ENCODE measurements around the gene PNMT. TPM values are rescaled to one million over a fixed set of nuclear protein-coding genes. Genes with fewer than 3 reads are reported as not detected.

Gene PNMT
- total and polyA plus RNA-seq, 7 donors, result 5.9 to 15.3 (median 8.6) TPM

- Histone ChIP-seq H3K27me3 (ENCODE audit: insufficient read depth in 3 of 3, low read length in 2 of 3) (peaks cover 0 to 2% (median 0%) of the 10 kb centered on the region in 3 donors), H3K9me3 (no peaks in the 10 kb centered on the region), H3K27ac (peak overlapping the region; percentile 97), H3K4me3 (peak overlapping the region; percentile 96), H3K36me3 (ENCODE audit: insufficient read depth in 1 of 2, low read depth in 1 of 2) (no peaks in the 10 kb centered on the region), H3K4me1 (peaks cover 44% of the 10 kb centered on the region)
- DNase-seq, result no peak
- intact Hi-C loops (cut with DNase I), result loop anchor here in 1 of 2 donors (5.0 kb wide), 1 partner anchor 36 kb away; no protein-coding TSS in a partner anchor
- TF ChIP-seq CTCF (IDR thresholded peaks at IDR 0.05), result no peak
- 11 to 21% (median 16%) methylated on average over 6 of the region's 6 CpGs for WGBS, 3 donors
- ATAC-seq, result peak; percentile 4 to 35 (median 16)
Observed at GRCh38 chr17:39636587-39636926, 31.7 kb upstream of the PNMT start.

- Histone ChIP-seq H3K27me3 (ENCODE audit: insufficient read depth in 3 of 3, low read length in 2 of 3) (peaks cover 0 to 2% (median 0%) of the 10 kb centered on the region in 3 donors), H3K4me1 (peaks cover 44% of the 10 kb centered on the region), H3K36me3 (ENCODE audit: insufficient read depth in 1 of 2, low read depth in 1 of 2) (no peaks in the 10 kb centered on the region), H3K27ac (peak within 1 kb of the TSS; percentile 97), H3K4me3 (peak within 1 kb of the TSS; percentile 96), H3K9me3 (no peaks in the 10 kb centered on the region)
- peak; percentile 93 to 96 for DNase-seq
- intact Hi-C loops (cut with DNase I), result loop anchor here in 1 of 2 donors (5.0 kb wide), 1 partner anchor 35 kb away; no protein-coding TSS in a partner anchor
- ATAC-seq, result peak; percentile 95 to 98 (median 96)
- TF ChIP-seq CTCF (IDR thresholded peaks at IDR 0.05), result no peak
- 0 to 1% (median 1%) methylated on average over 55 to 69 of the region's 69 CpGs for WGBS, 3 donors
Observed at GRCh38 chr17:39636927-39637736, 31.1 kb upstream of the PNMT start, which contains the start of gene STARD3. Gene STARD3, plus strand, starts transcription at chr17:39637144. Its CDS starts 16,388 bp downstream, at chr17:39653532.

- ATAC-seq (no peak), DNase-seq (no peak)
- intact Hi-C loops (cut with DNase I), result loop anchor here (2.0 to 5.0 kb wide), 2 partner anchors 20 to 34 kb away; no protein-coding TSS in a partner anchor
- peak overlapping the region; percentile 97 for H3K27ac ChIP-seq
- peaks cover 52% of the 10 kb centered on the region for H3K4me1 ChIP-seq
- H3K9me3 ChIP-seq, result no peaks in the 10 kb centered on the region
- 88 to 95% (median 89%) methylated on average over 7 of the region's 7 CpGs for WGBS, 3 donors
- no peaks in the 10 kb centered on the region for H3K27me3 ChIP-seq (ENCODE audit: insufficient read depth in 3 of 3, low read length in 2 of 3)
- H3K4me3 ChIP-seq, result peak overlapping the region; percentile 96
- TF ChIP-seq CTCF (IDR thresholded peaks at IDR 0.05), result no peak
- no peaks in the 10 kb centered on the region for H3K36me3 ChIP-seq (ENCODE audit: insufficient read depth in 1 of 2, low read depth in 1 of 2)
Observed at GRCh38 chr17:39638317-39638716, 29.9 kb upstream of the PNMT start.

GRCh38 chr17:39639043-39639442, 29.2 kb upstream of the PNMT start:
- 81 to 92% (median 88%) methylated on average over 2 of the region's 2 CpGs for WGBS, 3 donors
- no peak for TF ChIP-seq CTCF (IDR thresholded peaks at IDR 0.05)
- ATAC-seq (no peak), DNase-seq (no peak)
- no peaks in the 10 kb centered on the region for H3K27me3 ChIP-seq (ENCODE audit: insufficient read depth in 3 of 3, low read length in 2 of 3)
- intact Hi-C loops (cut with DNase I), result loop anchor here (2.0 to 5.0 kb wide), 2 partner anchors 20 to 33 kb away; no protein-coding TSS in a partner anchor
- H3K4me1 ChIP-seq, result peaks cover 54% of the 10 kb centered on the region
- no peaks in the 10 kb centered on the region for H3K9me3 ChIP-seq
- H3K36me3 ChIP-seq (ENCODE audit: insufficient read depth in 1 of 2, low read depth in 1 of 2), result no peaks in the 10 kb centered on the region
- no peak overlapping the region for H3K27ac ChIP-seq
- H3K4me3 ChIP-seq, result no peak overlapping the region
